HAP-1 (cell line): Measurements from ENCODE around the gene PAK3.

ENCODE experiments used
- DNase-seq, 2 experiments: peaks; one replicate each; pipeline ENCODE4 v3.0.0-alpha.2; 2016 to 2020; ENCODE audit warnings: low spot score in 2 of 2
- H3K27me3 ChIP-seq: fragments of 250-450 bp; sonication (Bioruptor Pico); 2 replicates; pipeline ENCODE4 v1.5.1; 2020; ENCODE audit warnings: low read depth, mild to moderate bottlenecking, moderate library complexity
- H3K36me3 ChIP-seq: fragments of 250-450 bp; sonication (Bioruptor Pico); replicated peaks from 2 replicates; pipeline ENCODE4 v1.5.1; 2020; ENCODE audit warnings: mild to moderate bottlenecking
- H3K4me1 ChIP-seq: fragments of 250-450 bp; sonication (Bioruptor Pico); 2 replicates; pipeline ENCODE4 v1.5.1; 2020; ENCODE audit warnings: mild to moderate bottlenecking
- H3K4me3 ChIP-seq: fragments of 250-450 bp; sonication (Bioruptor Pico); 2 replicates; pipeline ENCODE4 v1.5.1; 2020; ENCODE audit warnings: mild to moderate bottlenecking, moderate library complexity
- H3K9me3 ChIP-seq: fragments of 250-450 bp; sonication (Bioruptor Pico); 2 replicates; pipeline ENCODE4 v1.5.1; 2020; ENCODE audit warnings: mild to moderate bottlenecking, moderate library complexity
- in situ Hi-C: fragments of 300-500 bp; cut with MboI; formaldehyde crosslinking; loops from 3 replicates; pipeline ENCODE4 v1.14.3; 2020; ENCODE audit warnings: low sequenced_read_pairs, inconsistent platforms, mixed read lengths

The PAK3 gene

GRCh38 chrX:111095974-111096895 lies at the start of gene PAK3:
Gene PAK3 (plus strand): TSS chrX:111096191. CDS start chrX:111123104, 26,913 bp downstream.
- DNase-seq: peak; percentile 85 to 92
- Histone ChIP-seq H3K36me3 (peaks cover 7% of the 10 kb centered on the region), H3K27me3 (no peaks in the 10 kb centered on the region), H3K9me3 (no peaks in the 10 kb centered on the region), H3K4me1 (peaks cover 14% of the 10 kb centered on the region), H3K4me3 (peak within 1 kb of the TSS; percentile 61)
- in situ Hi-C loops: loop anchor here (10.0 kb wide), 1 partner anchor 101 kb away; no protein-coding TSS in a partner anchor

GRCh38 chrX:111047575-111047974 lies 48.4 kb upstream of the PAK3 start:
- no peaks in the 10 kb centered on the region for H3K27me3 ChIP-seq
- in situ Hi-C loops: no loop called here

GRCh38 chrX:111052478-111052877 lies 43.5 kb upstream of the PAK3 start:
- no peaks in the 10 kb centered on the region for H3K36me3 ChIP-seq
- H3K4me1 ChIP-seq: no peaks in the 10 kb centered on the region
- H3K4me3 ChIP-seq: no peak overlapping the region
- H3K9me3 ChIP-seq: no peaks in the 10 kb centered on the region
- H3K27me3 ChIP-seq: no peaks in the 10 kb centered on the region
- no peak for DNase-seq
- in situ Hi-C loops: no loop called here

More at GRCh38 chrX:111047575-111047974, 48.4 kb upstream of the PAK3 start:
- Histone ChIP-seq H3K4me1 (no peaks in the 10 kb centered on the region), H3K4me3 (no peak overlapping the region), H3K9me3 (no peaks in the 10 kb centered on the region), H3K36me3 (no peaks in the 10 kb centered on the region)
- no peak for DNase-seq

DNA sequence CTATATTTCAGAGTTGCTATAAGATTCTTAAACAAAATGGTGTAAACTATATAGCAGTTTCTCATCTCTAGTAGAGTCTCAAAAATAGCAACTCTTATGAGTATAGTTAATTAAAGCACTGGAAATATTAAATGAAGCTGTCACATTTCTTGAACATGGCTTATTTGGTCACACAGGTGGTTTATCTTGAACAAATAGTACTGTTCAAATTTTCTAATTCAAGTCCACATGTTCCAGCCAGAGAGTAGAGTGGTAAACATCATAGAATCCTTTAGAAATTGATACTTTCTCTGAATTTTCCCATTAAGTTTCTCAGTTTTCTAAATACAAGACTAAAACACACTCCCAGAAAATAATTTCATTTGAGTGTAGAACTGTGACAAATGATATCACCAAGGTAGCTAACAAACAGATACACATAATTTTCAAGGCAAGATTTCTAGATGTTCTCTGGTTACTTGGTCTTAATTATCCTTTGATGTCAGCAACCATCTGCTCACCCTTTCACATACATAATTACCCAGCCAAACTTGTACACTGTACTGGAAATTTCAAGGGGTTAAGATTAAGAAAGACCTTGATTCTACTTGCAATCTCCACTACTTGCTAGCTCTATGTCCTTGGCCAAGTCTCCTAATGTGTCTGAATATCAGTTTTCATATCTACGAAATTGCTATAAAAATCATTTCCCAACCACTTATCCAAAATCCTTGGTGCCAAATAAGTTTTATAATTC lies 24.3 kb upstream of the PAK3 start:
- no peaks in the 10 kb centered on the region for H3K36me3 ChIP-seq
- in situ Hi-C loops: no loop called here
- no peaks in the 10 kb centered on the region for H3K4me1 ChIP-seq
- no peaks in the 10 kb centered on the region for H3K27me3 ChIP-seq
- no peak for DNase-seq
- no peak overlapping the region for H3K4me3 ChIP-seq
- H3K9me3 ChIP-seq: no peaks in the 10 kb centered on the region

- no peaks in the 10 kb centered on the region for H3K27me3 ChIP-seq
- in situ Hi-C loops: no loop called here
- H3K36me3 ChIP-seq: no peaks in the 10 kb centered on the region
- no peak for DNase-seq
- no peaks in the 10 kb centered on the region for H3K9me3 ChIP-seq
- H3K4me1 ChIP-seq: peaks cover 33% of the 10 kb centered on the region
- H3K4me3 ChIP-seq: no peak overlapping the region
Measured at GRCh38 chrX:111083081-111083480, 12.9 kb upstream of the PAK3 start.

GRCh38 chrX:111086591-111087006 lies 9.4 kb upstream of the PAK3 start:
- Histone ChIP-seq H3K4me1 (peaks cover 35% of the 10 kb centered on the region), H3K36me3 (no peaks in the 10 kb centered on the region), H3K4me3 (no peak overlapping the region), H3K27me3 (no peaks in the 10 kb centered on the region), H3K9me3 (no peaks in the 10 kb centered on the region)
- DNase-seq: peak; percentile 69 to 72
- in situ Hi-C loops: no loop called here

- Histone ChIP-seq H3K4me1 (peaks cover 35% of the 10 kb centered on the region), H3K9me3 (no peaks in the 10 kb centered on the region), H3K27me3 (no peaks in the 10 kb centered on the region), H3K4me3 (no peak overlapping the region), H3K36me3 (no peaks in the 10 kb centered on the region)
- DNase-seq: peak in 1 of 2 experiments; percentile 13
- in situ Hi-C loops: no loop called here
Measured at GRCh38 chrX:111088628-111089027, 7.4 kb upstream of the PAK3 start.

- no peaks in the 10 kb centered on the region for H3K27me3 ChIP-seq
- in situ Hi-C loops: loop anchor here (10.0 kb wide), 1 partner anchor 96 kb away; no protein-coding TSS in a partner anchor
- no peak for DNase-seq
Measured at GRCh38 chrX:111090458-111090857, 5.5 kb upstream of the PAK3 start.

DNA sequence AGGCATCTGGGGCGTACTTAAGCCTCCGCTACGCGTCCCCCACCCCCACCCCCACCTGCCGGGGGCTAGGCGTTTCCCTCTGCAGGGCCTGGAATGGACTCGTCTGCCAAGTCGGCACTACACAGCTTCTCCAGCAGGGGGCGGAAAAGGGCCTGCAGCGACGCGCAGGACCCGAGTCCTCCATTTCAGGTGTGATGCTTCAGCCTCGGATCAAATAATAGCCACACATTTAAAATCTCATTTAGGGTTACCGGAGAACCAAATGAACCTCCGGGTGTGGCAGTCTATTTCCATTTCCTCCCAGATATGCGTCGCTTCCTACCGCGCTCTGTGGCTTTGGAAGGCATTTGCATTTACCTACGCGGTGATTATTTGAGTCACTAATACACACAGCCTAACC lies 2.9 kb downstream of the PAK3 start:
- peak; percentile 60 to 90 for DNase-seq
- in situ Hi-C loops: loop anchor here (10.0 kb wide), 1 partner anchor 104 kb away; no protein-coding TSS in a partner anchor
- Histone ChIP-seq H3K4me1 (peaks cover 14% of the 10 kb centered on the region), H3K9me3 (no peaks in the 10 kb centered on the region), H3K36me3 (peaks cover 15% of the 10 kb centered on the region), H3K27me3 (no peaks in the 10 kb centered on the region), H3K4me3 (no peak overlapping the region)

More at GRCh38 chrX:111090458-111090857, 5.5 kb upstream of the PAK3 start:
- Histone ChIP-seq H3K9me3 (no peaks in the 10 kb centered on the region), H3K4me1 (peaks cover 28% of the 10 kb centered on the region), H3K36me3 (no peaks in the 10 kb centered on the region), H3K4me3 (no peak overlapping the region)

GRCh38 chrX:111100191-111100590 lies 4.2 kb downstream of the PAK3 start:
- Histone ChIP-seq H3K9me3 (no peaks in the 10 kb centered on the region), H3K27me3 (no peaks in the 10 kb centered on the region), H3K4me3 (no peak overlapping the region), H3K36me3 (peaks cover 19% of the 10 kb centered on the region), H3K4me1 (peaks cover 11% of the 10 kb centered on the region)
- in situ Hi-C loops: loop anchor here (10.0 kb wide), 2 partner anchors 245 to 645 kb away; no protein-coding TSS in a partner anchor
- DNase-seq: peak; percentile 61 to 68

DNA sequence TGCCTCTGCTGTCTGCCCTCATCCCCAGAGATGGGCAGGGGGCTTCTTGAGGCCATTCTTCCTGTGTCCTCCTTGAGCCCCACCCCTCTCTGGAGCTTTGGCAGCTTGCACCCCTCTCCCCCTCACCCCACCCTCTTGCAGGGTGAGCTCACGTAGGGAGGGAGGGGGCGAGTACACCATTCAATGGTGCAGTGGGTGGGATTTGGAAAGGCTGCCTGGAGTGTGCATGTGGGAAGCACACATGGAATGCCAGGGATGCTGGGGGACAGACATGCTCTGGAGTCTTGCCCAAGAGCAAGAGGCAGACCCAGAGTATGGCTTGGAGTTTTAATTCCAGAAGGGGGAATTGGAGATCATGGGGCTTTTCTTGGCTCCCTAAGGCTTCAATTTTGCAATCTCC lies 5.6 kb downstream of the PAK3 start:
- Histone ChIP-seq H3K27me3 (no peaks in the 10 kb centered on the region), H3K9me3 (no peaks in the 10 kb centered on the region), H3K36me3 (peaks cover 32% of the 10 kb centered on the region), H3K4me3 (no peak overlapping the region), H3K4me1 (peaks cover 8% of the 10 kb centered on the region)
- in situ Hi-C loops: loop anchor here (10.0 kb wide), 2 partner anchors 247 to 647 kb away; no protein-coding TSS in a partner anchor
- DNase-seq: no peak

DNA sequence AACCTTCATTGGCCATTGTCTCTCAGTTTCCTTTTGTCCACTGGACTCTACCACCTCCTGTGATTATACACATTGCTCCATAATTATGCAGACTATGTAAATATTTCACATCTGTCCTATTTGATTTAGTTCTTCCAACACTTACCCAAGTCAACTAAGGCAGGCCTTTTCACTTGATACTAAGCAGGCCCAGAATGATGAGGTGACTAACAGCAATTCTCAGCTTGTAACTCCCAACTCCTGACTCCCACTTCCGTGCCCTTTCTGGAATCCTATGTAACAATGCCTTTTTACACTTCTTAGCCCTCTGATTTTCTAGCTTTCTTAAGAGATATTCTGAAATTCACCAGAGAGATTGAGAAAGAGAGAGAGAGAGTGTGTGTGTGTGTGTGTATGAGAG lies 6.6 kb downstream of the PAK3 start:
- DNase-seq: no peak
- in situ Hi-C loops: loop anchor here (10.0 kb wide), 2 partner anchors 248 to 648 kb away; no protein-coding TSS in a partner anchor
- H3K27me3 ChIP-seq: no peaks in the 10 kb centered on the region
- no peaks in the 10 kb centered on the region for H3K9me3 ChIP-seq
- peaks cover 8% of the 10 kb centered on the region for H3K4me1 ChIP-seq
- no peak overlapping the region for H3K4me3 ChIP-seq
- peaks cover 32% of the 10 kb centered on the region for H3K36me3 ChIP-seq

DNA sequence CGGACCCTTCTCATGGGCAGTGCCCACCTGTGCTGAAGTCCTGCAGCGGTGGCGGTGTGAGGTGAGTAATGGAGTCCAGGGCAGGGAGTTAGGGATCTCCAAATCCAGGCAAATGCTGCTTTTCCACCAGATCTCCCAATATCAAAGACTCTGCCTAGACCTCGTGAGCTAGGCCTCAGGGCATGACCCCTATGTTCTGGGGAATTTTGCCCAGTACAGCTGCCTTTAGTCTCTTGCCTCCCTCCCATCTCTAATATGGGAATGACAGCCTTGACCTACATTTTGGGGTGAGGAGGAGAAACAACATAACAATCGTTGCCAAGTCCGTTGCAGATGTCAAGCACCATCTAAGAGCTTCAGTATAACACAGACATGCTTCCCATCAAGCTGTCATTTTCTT lies 7.3 kb downstream of the PAK3 start:
- Histone ChIP-seq H3K9me3 (no peaks in the 10 kb centered on the region), H3K4me3 (no peak overlapping the region), H3K27me3 (no peaks in the 10 kb centered on the region), H3K36me3 (peaks cover 32% of the 10 kb centered on the region), H3K4me1 (peaks cover 8% of the 10 kb centered on the region)
- no peak for DNase-seq
- in situ Hi-C loops: loop anchor here (10.0 kb wide), 2 partner anchors 248 to 648 kb away; no protein-coding TSS in a partner anchor
